ENCODE measurements around the gene MAP3K6.

DNA sequence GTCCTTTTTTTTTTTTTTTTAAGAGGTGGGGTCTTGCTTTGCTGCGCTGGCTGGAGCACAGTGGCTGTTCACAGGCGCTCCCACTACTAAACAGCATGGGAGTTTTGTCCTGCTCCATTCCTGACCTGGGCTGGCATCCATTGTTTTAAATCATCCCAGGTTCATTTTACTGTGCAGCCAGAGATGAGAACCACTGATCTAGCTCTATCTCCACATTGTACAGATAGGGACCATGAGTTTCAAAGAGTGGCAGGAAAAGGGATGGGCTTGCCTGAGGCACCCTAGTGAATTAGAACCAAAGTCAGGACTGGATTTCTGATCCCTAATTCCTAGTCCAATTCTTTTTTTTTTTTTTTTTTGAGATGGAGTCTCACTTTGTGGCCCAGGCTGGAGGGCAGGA lies 52.0 kb downstream of the MAP3K6 start:
- TF ChIP-seq POLR2A (IDR thresholded peaks at IDR 0.05; ENCODE audit: low read length) (no peak), GATA1 (IDR thresholded peaks at IDR 0.05; ENCODE audit: low read depth, low read length) (no peak)
